Vagina (tissue), 2 donors: Measurements from ENCODE around the gene DGKG.

Experiments used
- CTCF ChIP-seq, 3 experiments: fragments of 450-650 bp in 2 of 3; fragments of 200-600 bp in 1 of 3; sonication (generic) in 1 of 3; IDR thresholded peaks; one replicate each; pipeline ENCODE4 v1.5.1; 2017 to 2019; ENCODE audit warnings: antibody characterized with exemption in 3 of 3, mild to moderate bottlenecking in 2 of 3, moderate library complexity in 2 of 3
- POLR2AphosphoS5 ChIP-seq, 2 donors: sonication (generic); formaldehyde crosslinking; IDR thresholded peaks; one replicate each; pipeline ENCODE4 v1.9.0; 2017; ENCODE audit warnings: antibody characterized with exemption in 2 of 2, mild to moderate bottlenecking in 2 of 2, low read depth in 1 of 2; ENCODE audit not compliant: insufficient read depth in 1 of 2

GRCh38 chr3:186213946-186214345 is 148.1 kb downstream of the DGKG start:
- no peak for TF ChIP-seq CTCF (IDR thresholded peaks at IDR 0.05)
- no peak for TF ChIP-seq POLR2AphosphoS5 (IDR thresholded peaks at IDR 0.05; ENCODE audit: insufficient read depth in 1 of 2, low read depth in 1 of 2)
